RWPE2 (cell line): ENCODE results near the gene BABAM2.

Experiments
- ATAC-seq: fragments of 200-7000 bp; cut with Tn5 transposase; 3 replicates; pipeline ENCODE4 v1.9.1; 2021; ENCODE audit warnings: low read depth
- DNase-seq: peaks from one replicate; pipeline ENCODE4 v3.0.0-alpha.2; 2020; ENCODE audit warnings: low spot score
- H3K27ac ChIP-seq: fragments of 450-650 bp; 2 replicates; pipeline ENCODE4 v1.5.1; 2017; ENCODE audit warnings: mild to moderate bottlenecking; ENCODE audit not compliant: poor library complexity, severe bottlenecking
- H3K27me3 ChIP-seq: fragments of 250-450 bp; sonication (Bioruptor Pico); 2 replicates; pipeline ENCODE4 v1.5.1; 2021; ENCODE audit warnings: mild to moderate bottlenecking, moderate library complexity; ENCODE audit not compliant: insufficient read depth, poor library complexity, severe bottlenecking
- H3K36me3 ChIP-seq: fragments of 250-450 bp; sonication (Bioruptor Pico); 2 replicates; pipeline ENCODE4 v1.5.1; 2020; ENCODE audit warnings: low read depth, mild to moderate bottlenecking, moderate library complexity
- H3K4me1 ChIP-seq: fragments of 250-450 bp; sonication (Bioruptor Pico); 2 replicates; pipeline ENCODE4 v1.5.1; 2021; ENCODE audit warnings: mild to moderate bottlenecking, moderate library complexity; ENCODE audit not compliant: insufficient read depth, poor library complexity, severe bottlenecking
- H3K4me3 ChIP-seq: fragments of 250-450 bp; sonication (Bioruptor Pico); 2 replicates; pipeline ENCODE4 v1.5.1; 2021; ENCODE audit warnings: mild to moderate bottlenecking, moderate library complexity; ENCODE audit not compliant: severe bottlenecking
- H3K9me3 ChIP-seq: fragments of 250-450 bp; sonication (Bioruptor Pico); 2 replicates; pipeline ENCODE4 v1.5.1; 2021; ENCODE audit warnings: mild to moderate bottlenecking, moderate library complexity; ENCODE audit not compliant: severe bottlenecking
- TF ChIP-seq, protein P1 (sequence below): fragments of 450-650 bp; IDR thresholded peaks from one replicate; pipeline ENCODE4 v1.5.1; 2017; ENCODE audit warnings: mild to moderate bottlenecking, moderate library complexity; ENCODE audit not compliant: poor library complexity, severe bottlenecking

BABAM2 gene

DNA sequence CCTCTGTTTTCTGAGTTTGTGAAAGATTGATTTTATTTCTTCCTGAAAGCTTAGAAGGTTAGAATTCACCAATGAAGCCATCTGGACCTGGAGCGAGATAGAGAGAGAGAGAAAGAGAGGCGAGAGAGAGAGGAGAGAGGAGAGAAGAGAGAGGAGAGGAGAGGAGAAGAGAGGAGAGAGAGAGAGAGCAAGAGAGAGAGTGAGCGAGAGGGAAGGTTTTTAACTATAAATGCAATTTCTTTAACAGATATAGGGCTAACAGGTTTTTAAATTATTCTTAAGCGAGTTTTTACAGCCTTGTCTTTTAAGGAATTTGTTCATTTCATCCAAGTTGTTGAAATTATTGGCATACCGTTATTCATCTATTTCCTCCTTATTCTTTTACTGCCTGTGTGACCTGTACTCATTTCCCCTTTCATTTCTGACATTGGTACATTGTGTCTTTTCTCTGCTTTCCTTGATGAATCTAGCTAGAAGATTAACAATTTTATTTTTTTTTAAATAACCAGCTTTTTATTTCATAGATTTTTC, 56.1 kb downstream of the BABAM2 start:
- Histone ChIP-seq H3K27me3 (no peaks in the 10 kb centered on the region), H3K4me3 (no peak overlapping the region), H3K9me3 (no peaks in the 10 kb centered on the region), H3K4me1 (peaks cover 6% of the 10 kb centered on the region), H3K27ac (no peak overlapping the region), H3K36me3 (peaks cover 9% of the 10 kb centered on the region)
- no peak for ATAC-seq
- no peak for DNase-seq
- TF ChIP-seq, protein P1, sequence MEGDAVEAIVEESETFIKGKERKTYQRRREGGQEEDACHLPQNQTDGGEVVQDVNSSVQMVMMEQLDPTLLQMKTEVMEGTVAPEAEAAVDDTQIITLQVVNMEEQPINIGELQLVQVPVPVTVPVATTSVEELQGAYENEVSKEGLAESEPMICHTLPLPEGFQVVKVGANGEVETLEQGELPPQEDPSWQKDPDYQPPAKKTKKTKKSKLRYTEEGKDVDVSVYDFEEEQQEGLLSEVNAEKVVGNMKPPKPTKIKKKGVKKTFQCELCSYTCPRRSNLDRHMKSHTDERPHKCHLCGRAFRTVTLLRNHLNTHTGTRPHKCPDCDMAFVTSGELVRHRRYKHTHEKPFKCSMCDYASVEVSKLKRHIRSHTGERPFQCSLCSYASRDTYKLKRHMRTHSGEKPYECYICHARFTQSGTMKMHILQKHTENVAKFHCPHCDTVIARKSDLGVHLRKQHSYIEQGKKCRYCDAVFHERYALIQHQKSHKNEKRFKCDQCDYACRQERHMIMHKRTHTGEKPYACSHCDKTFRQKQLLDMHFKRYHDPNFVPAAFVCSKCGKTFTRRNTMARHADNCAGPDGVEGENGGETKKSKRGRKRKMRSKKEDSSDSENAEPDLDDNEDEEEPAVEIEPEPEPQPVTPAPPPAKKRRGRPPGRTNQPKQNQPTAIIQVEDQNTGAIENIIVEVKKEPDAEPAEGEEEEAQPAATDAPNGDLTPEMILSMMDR: no peak

DNA sequence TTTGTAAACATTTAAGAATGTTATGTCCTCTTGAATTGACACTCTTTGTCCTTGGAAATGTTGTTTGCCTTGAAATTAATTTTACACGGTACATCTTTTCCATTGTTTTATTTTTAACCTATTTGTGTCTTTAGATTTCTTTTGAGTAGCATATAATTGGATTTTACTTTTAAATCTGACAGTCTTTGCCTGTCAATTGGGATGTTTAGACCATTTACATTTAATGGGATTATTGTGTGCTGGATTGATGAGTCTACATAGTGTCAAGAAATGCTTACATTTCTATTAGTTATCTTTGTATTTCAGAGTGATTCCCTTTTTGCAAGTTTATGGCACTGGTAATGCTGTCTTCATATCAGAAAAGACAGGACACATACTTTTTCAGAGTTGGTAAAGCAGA, 61.5 kb downstream of the BABAM2 start:
- peak overlapping the region; percentile 99 for H3K27ac ChIP-seq
- H3K4me1 ChIP-seq: peaks cover 39% of the 10 kb centered on the region
- 0 out of 2 replicates have a peak, but pooled peaks cover 2% of the 10 kb centered on the region for H3K36me3 ChIP-seq
- TF ChIP-seq, protein P1: no peak
- H3K27me3 ChIP-seq: no peaks in the 10 kb centered on the region
- ATAC-seq (no peak), DNase-seq (no peak)
- H3K4me3 ChIP-seq: no peak overlapping the region
- peaks cover 5% of the 10 kb centered on the region for H3K9me3 ChIP-seq

DNA sequence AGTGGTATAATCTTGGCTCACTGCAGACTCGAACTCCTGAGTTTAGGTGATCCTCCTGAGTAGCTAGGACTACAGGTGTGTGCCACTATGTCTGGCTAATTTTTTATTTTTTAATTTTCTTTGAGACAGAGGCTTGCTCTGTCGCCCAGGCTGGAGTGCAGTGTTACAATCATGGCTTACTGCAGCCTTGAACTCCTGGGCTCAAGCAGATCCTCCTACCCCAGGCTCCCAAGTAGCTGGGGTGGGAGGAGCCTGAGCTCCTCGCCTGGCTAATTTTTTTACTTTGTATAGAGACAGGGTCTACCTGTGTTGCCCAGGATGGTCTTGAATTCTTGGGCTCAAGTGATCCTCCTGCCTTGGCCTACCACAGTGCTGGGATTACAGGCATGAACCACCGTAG, 62.5 kb downstream of the BABAM2 start:
- ATAC-seq (no peak), DNase-seq (no peak)
- H3K4me1 ChIP-seq: peaks cover 45% of the 10 kb centered on the region
- H3K4me3 ChIP-seq: no peak overlapping the region
- H3K36me3 ChIP-seq: no peaks in the 10 kb centered on the region
- TF ChIP-seq, protein P1: no peak
- peak overlapping the region; percentile 99 for H3K27ac ChIP-seq
- peaks cover 5% of the 10 kb centered on the region for H3K9me3 ChIP-seq
- H3K27me3 ChIP-seq: no peaks in the 10 kb centered on the region

DNA sequence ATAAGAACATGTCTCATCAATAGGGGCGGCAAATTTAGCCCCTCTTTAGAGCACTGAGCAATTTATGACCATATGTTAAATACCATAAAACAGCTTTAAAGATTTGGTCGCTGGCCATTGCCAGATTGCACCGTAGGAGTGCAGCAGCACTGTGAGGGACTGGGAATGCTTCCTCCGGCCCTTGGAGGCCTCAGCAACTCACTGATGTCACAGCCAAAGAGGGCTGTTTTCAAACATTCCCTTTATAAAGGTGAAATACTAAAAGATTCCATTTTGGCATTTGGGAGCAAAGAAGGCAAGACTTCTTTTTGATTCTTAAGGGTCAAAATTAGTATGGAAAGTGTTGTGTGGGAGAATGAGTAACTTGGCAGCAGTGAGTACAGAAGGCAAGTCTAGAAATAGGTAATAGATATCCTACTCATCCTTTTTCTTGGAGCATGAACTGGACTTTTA, 63.7 kb downstream of the BABAM2 start:
- H3K36me3 ChIP-seq: no peaks in the 10 kb centered on the region
- no peaks in the 10 kb centered on the region for H3K27me3 ChIP-seq
- H3K4me1 ChIP-seq: peaks cover 53% of the 10 kb centered on the region
- ATAC-seq (peak; percentile 28), DNase-seq (no peak)
- no peak overlapping the region for H3K4me3 ChIP-seq
- H3K27ac ChIP-seq: peak overlapping the region; percentile 99
- peaks cover 5% of the 10 kb centered on the region for H3K9me3 ChIP-seq
- TF ChIP-seq, protein P1: no peak

DNA sequence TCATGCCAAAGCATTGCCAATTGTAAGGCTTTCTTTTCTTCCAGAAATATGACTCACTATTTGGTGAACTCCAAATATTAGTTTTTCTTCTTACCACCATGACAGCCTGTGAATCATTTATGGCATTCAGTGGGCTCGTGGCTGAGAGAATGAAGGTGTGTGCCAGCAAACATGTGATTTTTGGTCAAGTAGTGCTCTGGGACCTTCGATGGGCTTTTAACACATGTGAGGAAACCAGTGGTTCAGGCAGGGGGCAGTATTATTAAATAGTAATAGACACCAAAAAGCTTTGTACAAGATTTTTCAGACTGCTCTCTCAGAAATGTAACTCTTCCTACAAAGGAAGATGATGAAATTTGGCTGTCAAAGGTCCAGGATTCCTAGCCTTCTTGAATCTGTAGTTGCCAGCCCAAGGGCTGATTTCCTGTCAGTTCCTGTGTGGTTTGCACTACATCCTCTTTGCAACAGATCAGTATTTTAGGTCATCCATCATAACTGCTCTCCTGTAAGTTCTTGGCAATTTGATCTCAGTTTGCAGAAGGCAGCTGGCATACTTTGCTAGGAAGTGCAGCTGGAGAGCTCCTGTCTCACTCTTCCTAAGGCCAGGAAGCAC, 64.3 kb downstream of the BABAM2 start:
- peak; percentile 83 for DNase-seq

More for the DNA sequence above, 64.3 kb downstream of the BABAM2 start:
- Histone ChIP-seq H3K27ac (peak overlapping the region; percentile 99), H3K4me3 (no peak overlapping the region), H3K36me3 (no peaks in the 10 kb centered on the region), H3K9me3 (peaks cover 5% of the 10 kb centered on the region), H3K4me1 (peaks cover 60% of the 10 kb centered on the region), H3K27me3 (no peaks in the 10 kb centered on the region)
- ATAC-seq: peak; percentile 82
- TF ChIP-seq, protein P1: peak; percentile 58
